ENCODE measurements around the gene C21orf91.

The C21orf91 gene

DNA sequence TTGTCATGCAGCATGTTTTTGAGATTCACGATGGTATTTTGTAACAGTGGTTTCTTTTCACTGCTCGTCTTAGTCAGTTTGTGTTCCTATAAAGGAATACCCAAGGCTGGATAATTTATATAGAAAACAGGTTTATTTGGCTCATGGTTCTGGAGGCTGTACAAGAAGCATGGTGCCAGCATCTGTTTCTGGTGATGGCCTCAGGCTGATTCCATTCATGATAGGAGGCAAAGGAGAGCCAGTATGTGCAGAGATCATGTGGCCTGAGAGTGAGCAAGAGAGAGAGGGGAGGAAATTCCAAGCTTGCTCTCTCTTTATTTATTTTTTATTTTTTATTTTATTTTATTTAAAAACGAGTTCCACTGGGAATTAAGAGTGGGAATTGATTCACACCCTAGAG lies 2.0 kb upstream of the C21orf91 start:
- H3K4me3 ChIP-seq (ENCODE audit: low read length), result no peak overlapping the region
- H3K4me2 ChIP-seq (ENCODE audit: low read length), result no peak overlapping the region
- no peak for TF ChIP-seq EZH2phosphoT487 (IDR thresholded peaks at IDR 0.05; ENCODE audit: borderline replicate concordance, low read length)
- TF ChIP-seq, protein P1, sequence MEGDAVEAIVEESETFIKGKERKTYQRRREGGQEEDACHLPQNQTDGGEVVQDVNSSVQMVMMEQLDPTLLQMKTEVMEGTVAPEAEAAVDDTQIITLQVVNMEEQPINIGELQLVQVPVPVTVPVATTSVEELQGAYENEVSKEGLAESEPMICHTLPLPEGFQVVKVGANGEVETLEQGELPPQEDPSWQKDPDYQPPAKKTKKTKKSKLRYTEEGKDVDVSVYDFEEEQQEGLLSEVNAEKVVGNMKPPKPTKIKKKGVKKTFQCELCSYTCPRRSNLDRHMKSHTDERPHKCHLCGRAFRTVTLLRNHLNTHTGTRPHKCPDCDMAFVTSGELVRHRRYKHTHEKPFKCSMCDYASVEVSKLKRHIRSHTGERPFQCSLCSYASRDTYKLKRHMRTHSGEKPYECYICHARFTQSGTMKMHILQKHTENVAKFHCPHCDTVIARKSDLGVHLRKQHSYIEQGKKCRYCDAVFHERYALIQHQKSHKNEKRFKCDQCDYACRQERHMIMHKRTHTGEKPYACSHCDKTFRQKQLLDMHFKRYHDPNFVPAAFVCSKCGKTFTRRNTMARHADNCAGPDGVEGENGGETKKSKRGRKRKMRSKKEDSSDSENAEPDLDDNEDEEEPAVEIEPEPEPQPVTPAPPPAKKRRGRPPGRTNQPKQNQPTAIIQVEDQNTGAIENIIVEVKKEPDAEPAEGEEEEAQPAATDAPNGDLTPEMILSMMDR (IDR thresholded peaks at IDR 0.05; ENCODE audit: low read depth, low read length, poor library complexity, severe bottlenecking), result no peak
- H3K9me3 ChIP-seq (ENCODE audit: control insufficient read depth, insufficient read depth, low read length), result no peaks in the 10 kb centered on the region
- peaks cover 27% of the 10 kb centered on the region for H3K4me1 ChIP-seq (ENCODE audit: control insufficient read depth, low read length)
- peaks cover 5% of the 10 kb centered on the region; the same call in 1 of the 2 replicates for H4K20me1 ChIP-seq (ENCODE audit: control insufficient read depth, insufficient read depth, low read depth, low read length)
- no peak overlapping the region for H3K27ac ChIP-seq (ENCODE audit: low read depth, low read length)
- no peaks in the 10 kb centered on the region for H3K9me2 ChIP-seq (replicated peaks; ENCODE audit: control insufficient read depth, low read length)
- no peaks in the 10 kb centered on the region for H3F3A ChIP-seq (ENCODE audit: control insufficient read depth, insufficient read depth)
- H3K79me2 ChIP-seq (ENCODE audit: control insufficient read depth, low read length), result peaks cover 29% of the 10 kb centered on the region
- peaks cover 25% of the 10 kb centered on the region for H3K36me3 ChIP-seq (ENCODE audit: control insufficient read depth, low read length)
- no peaks in the 10 kb centered on the region for H3K27me3 ChIP-seq (ENCODE audit: control insufficient read depth, low read length)

DNA sequence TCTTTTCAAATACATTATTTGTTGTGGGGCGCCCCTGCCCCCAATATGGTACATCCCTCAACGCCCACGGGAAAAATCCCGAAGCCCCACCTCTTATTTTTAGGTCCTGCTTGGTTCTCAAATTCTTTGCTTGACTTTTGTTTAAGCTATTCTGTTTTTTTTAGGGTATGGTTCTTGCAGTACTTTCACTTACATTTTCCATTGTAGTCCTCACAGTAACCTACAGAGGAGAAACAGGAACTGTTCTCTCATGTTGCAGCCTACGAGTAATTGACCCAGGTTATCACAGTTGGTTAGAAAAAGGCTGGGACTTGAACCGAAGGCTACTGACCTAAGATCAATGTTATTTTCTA lies 697 bp upstream of the C21orf91 start:
- Histone ChIP-seq H3K9me2 (replicated peaks; ENCODE audit: control insufficient read depth, low read length) (no peaks in the 10 kb centered on the region), H3K27ac (ENCODE audit: low read depth, low read length) (peak overlapping the region; percentile 62), H3F3A (ENCODE audit: control insufficient read depth, insufficient read depth) (no peaks in the 10 kb centered on the region), H3K9me3 (ENCODE audit: control insufficient read depth, insufficient read depth, low read length) (no peaks in the 10 kb centered on the region), H4K20me1 (ENCODE audit: control insufficient read depth, insufficient read depth, low read depth, low read length) (peaks cover 5% of the 10 kb centered on the region; the same call in 1 of the 2 replicates), H3K36me3 (ENCODE audit: control insufficient read depth, low read length) (peaks cover 36% of the 10 kb centered on the region), H3K4me3 (ENCODE audit: low read length) (peak overlapping the region; percentile 83), H3K27me3 (ENCODE audit: control insufficient read depth, low read length) (no peaks in the 10 kb centered on the region), H3K4me1 (ENCODE audit: control insufficient read depth, low read length) (peaks cover 27% of the 10 kb centered on the region), H3K79me2 (ENCODE audit: control insufficient read depth, low read length) (peaks cover 31% of the 10 kb centered on the region), H3K4me2 (ENCODE audit: low read length) (peak overlapping the region; percentile 95)
- TF ChIP-seq, protein P1 (IDR thresholded peaks at IDR 0.05; ENCODE audit: low read depth, low read length, poor library complexity, severe bottlenecking), result no peak

DNA sequence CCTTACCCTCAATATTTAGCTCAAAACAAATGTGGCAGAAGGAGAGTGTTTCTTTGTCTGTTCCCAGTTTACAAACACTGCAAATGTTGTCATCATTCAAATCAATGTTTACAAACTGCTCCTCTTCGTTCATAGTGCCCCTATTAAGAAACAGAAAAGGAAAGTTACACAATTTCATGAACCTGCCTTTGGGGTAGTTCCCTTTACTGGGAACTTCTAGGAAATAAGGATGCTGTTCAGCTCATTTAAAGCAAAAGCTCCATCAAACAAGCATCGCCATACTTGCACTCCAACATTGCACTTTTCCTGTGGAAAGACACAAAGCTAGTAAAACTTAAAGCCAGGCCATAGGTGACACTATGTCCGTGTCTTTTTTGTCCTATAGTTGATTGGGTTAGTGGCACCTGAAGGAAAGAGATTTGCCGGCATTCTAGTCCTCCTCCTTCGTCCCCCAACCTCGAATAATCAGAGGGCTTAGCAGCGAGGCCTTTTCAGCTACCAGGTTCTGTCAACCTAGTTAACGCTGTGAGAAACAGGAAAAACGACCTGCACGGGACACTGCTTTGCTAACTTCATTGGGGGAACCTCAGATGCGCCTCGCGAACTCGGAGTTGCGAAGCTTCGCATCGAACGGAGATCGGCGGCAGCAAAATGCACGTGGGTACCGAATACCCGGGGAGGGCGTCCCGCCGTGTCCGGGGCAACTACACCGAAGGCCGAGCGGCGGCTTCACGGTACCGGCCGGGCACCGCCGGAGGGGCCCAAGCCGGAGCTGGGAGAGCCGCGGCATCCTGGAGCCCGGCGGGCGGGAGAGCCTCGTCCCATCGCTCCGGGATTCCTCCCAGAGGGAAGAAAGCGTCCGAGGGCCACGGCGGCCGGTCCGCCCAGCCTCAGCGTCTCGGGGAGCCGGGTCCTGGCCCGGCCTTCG lies 706 bp downstream of the C21orf91 start:
- TF ChIP-seq, protein P1 (IDR thresholded peaks at IDR 0.05; ENCODE audit: low read depth, low read length, poor library complexity, severe bottlenecking), result no peak
- TF ChIP-seq EZH2phosphoT487 (IDR thresholded peaks at IDR 0.05; ENCODE audit: borderline replicate concordance, low read length), result no peak
- Histone ChIP-seq H3K27ac (ENCODE audit: low read depth, low read length) (peak overlapping the region; percentile 62), H3K79me2 (ENCODE audit: control insufficient read depth, low read length) (peaks cover 36% of the 10 kb centered on the region), H3K27me3 (ENCODE audit: control insufficient read depth, low read length) (no peaks in the 10 kb centered on the region), H3K9me3 (ENCODE audit: control insufficient read depth, insufficient read depth, low read length) (no peaks in the 10 kb centered on the region), H4K20me1 (ENCODE audit: control insufficient read depth, insufficient read depth, low read depth, low read length) (peaks cover 5% of the 10 kb centered on the region; the same call in 1 of the 2 replicates), H3K4me1 (ENCODE audit: control insufficient read depth, low read length) (peaks cover 27% of the 10 kb centered on the region), H3F3A (ENCODE audit: control insufficient read depth, insufficient read depth) (no peaks in the 10 kb centered on the region), H3K9me2 (replicated peaks; ENCODE audit: control insufficient read depth, low read length) (no peaks in the 10 kb centered on the region), H3K36me3 (ENCODE audit: control insufficient read depth, low read length) (peaks cover 51% of the 10 kb centered on the region), H3K4me3 (ENCODE audit: low read length) (peak overlapping the region; percentile 83), H3K4me2 (ENCODE audit: low read length) (peak overlapping the region; percentile 95)

Data from DOHH2 (cell line).